Astrocyte (in vitro differentiated cells and primary cell): ENCODE results near the gene GDPD5. TPM values are rescaled to one million over a fixed set of nuclear protein-coding genes. Genes with fewer than 3 reads are reported as not detected.

Source experiments
- DNase-seq: peaks from one replicate; pipeline ENCODE4 v3.0.0-alpha.2; 2010; ENCODE audit warnings: low read depth
- FAIRE-seq: peaks from 2 replicates; lab custom pipeline; 2011; peaks lifted over from hg19 to GRCh38; lab: Jason Lieb, UNC
- H2AFZ ChIP-seq: 2 replicates; pipeline ENCODE4 v1.6.0; 2012; ENCODE audit warnings: low read depth, low read length, inconsistent platforms
- H3K27ac ChIP-seq: 2 replicates; pipeline ENCODE4 v1.5.1; 2011; ENCODE audit warnings: low read depth, low read length, inconsistent platforms
- H3K27me3 ChIP-seq: 2 replicates; pipeline ENCODE4 v1.6.0; 2011; ENCODE audit warnings: low read length, inconsistent platforms; ENCODE audit not compliant: insufficient read depth
- H3K36me3 ChIP-seq: 2 replicates; pipeline ENCODE4 v1.5.1; 2011; ENCODE audit warnings: low read length, inconsistent platforms; ENCODE audit not compliant: insufficient read depth
- H3K4me1 ChIP-seq: 2 replicates; pipeline ENCODE4 v1.5.1; 2011; ENCODE audit warnings: low read length, inconsistent platforms; ENCODE audit not compliant: insufficient read depth
- H3K4me2 ChIP-seq: 2 replicates; pipeline ENCODE4 v1.6.0; 2012; ENCODE audit warnings: low read length, inconsistent platforms
- H3K4me3 ChIP-seq: 2 replicates; pipeline ENCODE4 v1.5.1; 2011; ENCODE audit warnings: low read depth, mild to moderate bottlenecking, low read length, inconsistent platforms; ENCODE audit not compliant: insufficient read depth
- H3K79me2 ChIP-seq: 2 replicates; pipeline ENCODE4 v1.6.0; 2012; ENCODE audit warnings: mild to moderate bottlenecking, low read length, inconsistent platforms; ENCODE audit not compliant: insufficient read depth
- H3K9ac ChIP-seq: 2 replicates; pipeline ENCODE4 v1.6.0; 2012; ENCODE audit warnings: mild to moderate bottlenecking, low read length, inconsistent platforms
- H3K9me3 ChIP-seq: 2 replicates; pipeline ENCODE4 v1.5.1; 2012; ENCODE audit warnings: low read depth, mild to moderate bottlenecking, low read length, inconsistent platforms; ENCODE audit not compliant: insufficient read depth
- H4K20me1 ChIP-seq: 2 replicates; pipeline ENCODE4 v1.6.0; 2012; ENCODE audit warnings: low read length, inconsistent platforms; ENCODE audit not compliant: insufficient read depth
- H3K27ac Mint-ChIP-seq: one replicate; pipeline ENCODE4 v1.8.0; 2021; ENCODE audit warnings: mild to moderate bottlenecking, mixed read lengths; ENCODE audit not compliant: unreplicated experiment
- H3K27me3 Mint-ChIP-seq: one replicate; pipeline ENCODE4 v1.8.0; 2021; ENCODE audit warnings: low read depth, mixed read lengths; ENCODE audit not compliant: unreplicated experiment
- H3K36me3 Mint-ChIP-seq: one replicate; pipeline ENCODE4 v1.8.0; 2021; ENCODE audit warnings: low read depth, mixed read lengths; ENCODE audit not compliant: unreplicated experiment
- H3K4me1 Mint-ChIP-seq: one replicate; pipeline ENCODE4 v1.8.0; 2021; ENCODE audit warnings: low read depth, mixed read lengths; ENCODE audit not compliant: unreplicated experiment
- H3K4me3 Mint-ChIP-seq: one replicate; pipeline ENCODE4 v1.8.0; 2021; ENCODE audit warnings: mild to moderate bottlenecking, moderate library complexity, mixed read lengths; ENCODE audit not compliant: unreplicated experiment
- H3K9me3 Mint-ChIP-seq: one replicate; pipeline ENCODE4 v1.8.0; 2021; ENCODE audit warnings: mild to moderate bottlenecking, mixed read lengths; ENCODE audit not compliant: unreplicated experiment
- EZH2 ChIP-seq: IDR thresholded peaks from 2 replicates; pipeline ENCODE4 v1.6.1; 2012; ENCODE audit warnings: mild to moderate bottlenecking, low read length, inconsistent platforms; ENCODE audit not compliant: insufficient read depth
- total RNA-seq: library from RNA; stranded (reverse); gene quantifications from 2 replicates; pipeline ENCODE4 v1.2.1, GENCODE V29; 2021
- TF ChIP-seq, protein P1 (sequence below): IDR thresholded peaks from 2 replicates; pipeline ENCODE4 v1.5.1; 2011; ENCODE audit warnings: low read depth, mild to moderate bottlenecking, inconsistent platforms, low read length, moderate library complexity; ENCODE audit not compliant: insufficient read depth

GDPD5 gene
- total RNA-seq, 1 donor from 2014 or later: 9.4 TPM

DNA sequence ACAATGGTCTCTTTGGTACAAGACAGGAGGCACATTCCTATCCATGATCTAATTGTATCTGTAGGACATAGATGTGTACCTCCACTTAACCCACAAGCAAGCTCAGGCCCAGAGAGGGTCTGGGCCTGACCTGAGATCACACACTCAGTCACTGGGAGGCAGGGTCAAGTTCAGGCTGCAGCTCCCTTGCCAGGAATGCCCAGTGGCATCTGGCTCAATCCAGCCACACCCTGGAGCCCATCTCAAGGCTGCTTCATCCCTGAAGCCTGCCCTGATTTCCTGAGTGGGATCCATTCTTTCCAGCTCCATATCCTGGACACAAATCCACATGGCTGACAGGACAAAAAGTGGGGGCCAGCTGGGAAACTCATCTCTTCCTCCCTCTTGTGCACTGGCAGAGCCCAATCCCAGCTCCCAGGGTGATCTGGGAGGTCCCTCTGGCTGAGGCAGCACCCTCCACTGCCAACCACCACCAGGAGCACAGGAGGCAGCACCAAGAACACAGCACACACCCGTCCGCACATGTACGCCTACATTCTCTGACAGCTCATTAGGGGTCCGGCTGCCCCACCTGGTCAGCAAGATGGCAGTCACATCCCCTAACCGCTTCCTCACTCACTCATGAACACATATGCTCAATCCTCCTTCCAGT is 53.5 kb downstream of the GDPD5 start:
- Histone ChIP-seq H3K4me1 (peaks cover 21% of the 10 kb centered on the region), H3K27me3 (no peaks in the 10 kb centered on the region), H3K36me3 (no peaks in the 10 kb centered on the region), H3K79me2 (no peaks in the 10 kb centered on the region), H3K4me3 (no peak overlapping the region), H3K27ac (no peak overlapping the region), H3K9me3 (no peaks in the 10 kb centered on the region), H4K20me1 (no peaks in the 10 kb centered on the region), H2AFZ (no peak overlapping the region), H3K4me2 (no peak overlapping the region), H3K9ac (no peak overlapping the region)
- Mint-ChIP-seq H3K9me3 (no peaks in the 10 kb centered on the region), H3K27ac (no peak overlapping the region), H3K27me3 (peaks cover 13% of the 10 kb centered on the region), H3K4me3 (no peak overlapping the region), H3K36me3 (no peaks in the 10 kb centered on the region), H3K4me1 (peaks cover 23% of the 10 kb centered on the region)
- DNase-seq (no peak), FAIRE-seq (no peak)
- TF ChIP-seq, protein P1, sequence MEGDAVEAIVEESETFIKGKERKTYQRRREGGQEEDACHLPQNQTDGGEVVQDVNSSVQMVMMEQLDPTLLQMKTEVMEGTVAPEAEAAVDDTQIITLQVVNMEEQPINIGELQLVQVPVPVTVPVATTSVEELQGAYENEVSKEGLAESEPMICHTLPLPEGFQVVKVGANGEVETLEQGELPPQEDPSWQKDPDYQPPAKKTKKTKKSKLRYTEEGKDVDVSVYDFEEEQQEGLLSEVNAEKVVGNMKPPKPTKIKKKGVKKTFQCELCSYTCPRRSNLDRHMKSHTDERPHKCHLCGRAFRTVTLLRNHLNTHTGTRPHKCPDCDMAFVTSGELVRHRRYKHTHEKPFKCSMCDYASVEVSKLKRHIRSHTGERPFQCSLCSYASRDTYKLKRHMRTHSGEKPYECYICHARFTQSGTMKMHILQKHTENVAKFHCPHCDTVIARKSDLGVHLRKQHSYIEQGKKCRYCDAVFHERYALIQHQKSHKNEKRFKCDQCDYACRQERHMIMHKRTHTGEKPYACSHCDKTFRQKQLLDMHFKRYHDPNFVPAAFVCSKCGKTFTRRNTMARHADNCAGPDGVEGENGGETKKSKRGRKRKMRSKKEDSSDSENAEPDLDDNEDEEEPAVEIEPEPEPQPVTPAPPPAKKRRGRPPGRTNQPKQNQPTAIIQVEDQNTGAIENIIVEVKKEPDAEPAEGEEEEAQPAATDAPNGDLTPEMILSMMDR: no peak
- TF ChIP-seq EZH2: no peak

DNA sequence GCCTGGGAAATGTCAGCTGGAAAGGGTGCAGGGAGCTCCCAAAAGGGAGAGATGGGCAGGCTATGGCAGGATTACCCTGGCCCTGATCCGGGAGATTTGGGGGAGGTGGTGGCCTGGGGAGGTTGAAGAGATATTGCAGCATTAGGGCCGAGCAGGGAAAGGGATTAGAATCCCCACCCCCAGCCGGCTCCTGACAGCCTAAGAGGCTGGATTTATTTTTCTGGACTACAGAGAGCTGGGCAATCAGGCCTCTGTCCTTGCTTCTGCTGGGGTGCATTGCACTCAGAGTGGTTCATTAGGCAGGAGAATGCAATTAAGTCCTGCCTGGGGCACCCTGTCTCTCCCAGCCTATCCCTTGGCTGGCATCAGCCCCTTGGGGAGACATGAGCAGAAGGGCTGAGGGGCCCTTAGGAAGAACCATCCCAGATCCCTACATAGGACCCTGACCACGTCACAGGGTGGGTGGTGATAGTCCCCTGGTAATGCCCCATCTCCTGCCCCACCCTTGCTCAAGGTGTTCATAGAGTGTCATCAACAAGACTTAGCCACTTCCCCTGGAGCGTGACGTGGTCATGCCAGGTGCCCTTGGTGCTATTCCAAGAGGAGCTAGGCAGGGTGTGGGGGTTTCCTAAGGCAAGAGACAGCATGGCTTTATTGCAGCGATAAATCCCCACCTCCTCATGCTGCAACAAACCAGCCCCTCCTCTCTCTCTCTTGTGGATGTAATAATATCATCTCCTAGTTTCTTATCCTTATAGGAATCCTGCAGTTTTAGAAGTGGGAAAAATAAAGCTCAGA is 54.4 kb downstream of the GDPD5 start:
- H3K9ac ChIP-seq: no peak overlapping the region
- H3K9me3 ChIP-seq: no peaks in the 10 kb centered on the region
- TF ChIP-seq EZH2: no peak
- TF ChIP-seq, protein P1: no peak
- no peak overlapping the region for H3K4me2 ChIP-seq
- H4K20me1 ChIP-seq: no peaks in the 10 kb centered on the region
- H2AFZ ChIP-seq: no peak overlapping the region
- peaks cover 24% of the 10 kb centered on the region for H3K4me1 ChIP-seq
- Mint-ChIP-seq H3K4me3 (no peak overlapping the region), H3K36me3 (no peaks in the 10 kb centered on the region), H3K27me3 (peaks cover 17% of the 10 kb centered on the region), H3K4me1 (peaks cover 23% of the 10 kb centered on the region), H3K9me3 (no peaks in the 10 kb centered on the region), H3K27ac (no peak overlapping the region)
- H3K4me3 ChIP-seq: no peak overlapping the region
- H3K36me3 ChIP-seq: no peaks in the 10 kb centered on the region
- no peaks in the 10 kb centered on the region for H3K27me3 ChIP-seq
- DNase-seq (no peak), FAIRE-seq (no peak)
- no peaks in the 10 kb centered on the region for H3K79me2 ChIP-seq
- no peak overlapping the region for H3K27ac ChIP-seq
